DOHH2 (cell line): ENCODE results near the gene OR2A25.

Experiments
- CTCF ChIP-seq: fragments of 200-600 bp; sonication (generic); IDR thresholded peaks from one replicate; pipeline ENCODE4 v1.5.1; 2014; ENCODE audit warnings: antibody characterized with exemption, mild to moderate bottlenecking, low read depth, low read length; ENCODE audit not compliant: poor library complexity, severe bottlenecking
- EZH2phosphoT487 ChIP-seq: fragments of 200-600 bp; sonication (generic); IDR thresholded peaks from 2 replicates; pipeline ENCODE4 v1.6.1; 2017; ENCODE audit warnings: borderline replicate concordance, mild to moderate bottlenecking, antibody characterized with exemption, low read length, moderate library complexity, mixed read lengths

GRCh38 chr7:144023171-144023827 lies 46.3 kb upstream of the OR2A25 start:
- TF ChIP-seq CTCF (no peak), EZH2phosphoT487 (no peak)
